Lower lobe of right lung (tissue), 2 donors: Measurements from ENCODE around the gene SNRPA1. TPM values are rescaled to one million over a fixed set of nuclear protein-coding genes. Genes with fewer than 3 reads are reported as not detected.

Experiments
- ATAC-seq, 2 donors: fragments of 200-7000 bp; cut with Tn5 transposase; one replicate each; pipeline ENCODE4 v1.9.1; 2020 to 2022; ENCODE audit warnings: mild to moderate bottlenecking in 2 of 2, moderate library complexity in 2 of 2
- DNase-seq: peaks from one replicate; pipeline ENCODE4 v3.0.0-alpha.2; 2020
- H3K27ac ChIP-seq: fragments of 200-600 bp; one replicate; pipeline ENCODE4 v1.8.0; 2022
- H3K27me3 ChIP-seq: fragments of 200-600 bp; one replicate; pipeline ENCODE4 v1.8.0; 2022; ENCODE audit warnings: low read depth
- H3K36me3 ChIP-seq: fragments of 200-600 bp; one replicate; pipeline ENCODE4 v1.8.0; 2022; ENCODE audit warnings: mild to moderate bottlenecking
- H3K4me1 ChIP-seq: fragments of 200-600 bp; one replicate; pipeline ENCODE4 v1.8.0; 2022
- H3K4me3 ChIP-seq: fragments of 200-600 bp; one replicate; pipeline ENCODE4 v1.8.0; 2022; ENCODE audit warnings: mild to moderate bottlenecking
- H3K9me3 ChIP-seq: fragments of 200-600 bp; one replicate; pipeline ENCODE4 v1.8.0; 2022
- intact Hi-C: fragments of 100-400 bp; cut with DNase I; formaldehyde crosslinking; loops from one replicate; pipeline ENCODE4 v1.11.0; 2022
- total RNA-seq: library from RNA; stranded (reverse); fragmentation: NEBNext Ultra II Directional; extraction: Animal tissue kit (Norgen Biotek cat#: 25700); gene quantifications from one replicate; pipeline ENCODE4 v1.2.1, GENCODE V29; 2021
- TF ChIP-seq, protein P1 (sequence below): fragments of 200-600 bp; IDR thresholded peaks from one replicate; pipeline ENCODE4 v1.8.0; 2022; ENCODE audit warnings: antibody characterized with exemption, mild to moderate bottlenecking
- donor health status: DM: no; HTN: yes; CAD: no; lungs with severe emphysema.

Gene SNRPA1
- total RNA-seq, 1 donor from 2014 or later: 35.4 TPM

GRCh38 chr15:101317336-101317872 lies 22.4 kb upstream of the SNRPA1 start:
- Histone ChIP-seq H3K36me3 (no peaks in the 10 kb centered on the region), H3K4me3 (no peak overlapping the region), H3K4me1 (no peaks in the 10 kb centered on the region), H3K9me3 (no peaks in the 10 kb centered on the region), H3K27me3 (no peaks in the 10 kb centered on the region), H3K27ac (no peak overlapping the region)
- intact Hi-C loops: no loop called here
- TF ChIP-seq, protein P1, sequence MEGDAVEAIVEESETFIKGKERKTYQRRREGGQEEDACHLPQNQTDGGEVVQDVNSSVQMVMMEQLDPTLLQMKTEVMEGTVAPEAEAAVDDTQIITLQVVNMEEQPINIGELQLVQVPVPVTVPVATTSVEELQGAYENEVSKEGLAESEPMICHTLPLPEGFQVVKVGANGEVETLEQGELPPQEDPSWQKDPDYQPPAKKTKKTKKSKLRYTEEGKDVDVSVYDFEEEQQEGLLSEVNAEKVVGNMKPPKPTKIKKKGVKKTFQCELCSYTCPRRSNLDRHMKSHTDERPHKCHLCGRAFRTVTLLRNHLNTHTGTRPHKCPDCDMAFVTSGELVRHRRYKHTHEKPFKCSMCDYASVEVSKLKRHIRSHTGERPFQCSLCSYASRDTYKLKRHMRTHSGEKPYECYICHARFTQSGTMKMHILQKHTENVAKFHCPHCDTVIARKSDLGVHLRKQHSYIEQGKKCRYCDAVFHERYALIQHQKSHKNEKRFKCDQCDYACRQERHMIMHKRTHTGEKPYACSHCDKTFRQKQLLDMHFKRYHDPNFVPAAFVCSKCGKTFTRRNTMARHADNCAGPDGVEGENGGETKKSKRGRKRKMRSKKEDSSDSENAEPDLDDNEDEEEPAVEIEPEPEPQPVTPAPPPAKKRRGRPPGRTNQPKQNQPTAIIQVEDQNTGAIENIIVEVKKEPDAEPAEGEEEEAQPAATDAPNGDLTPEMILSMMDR: no peak
- ATAC-seq: no peak
- DNase-seq: no peak

GRCh38 chr15:101316529-101316928 lies 21.5 kb upstream of the SNRPA1 start:
- no peaks in the 10 kb centered on the region for H3K27me3 ChIP-seq
- no peak for ATAC-seq
- no peak for DNase-seq
- H3K27ac ChIP-seq: no peak overlapping the region
- intact Hi-C loops: no loop called here
- H3K4me1 ChIP-seq: no peaks in the 10 kb centered on the region
- TF ChIP-seq, protein P1: no peak
- H3K9me3 ChIP-seq: no peaks in the 10 kb centered on the region
- no peak overlapping the region for H3K4me3 ChIP-seq
- no peaks in the 10 kb centered on the region for H3K36me3 ChIP-seq

DNA sequence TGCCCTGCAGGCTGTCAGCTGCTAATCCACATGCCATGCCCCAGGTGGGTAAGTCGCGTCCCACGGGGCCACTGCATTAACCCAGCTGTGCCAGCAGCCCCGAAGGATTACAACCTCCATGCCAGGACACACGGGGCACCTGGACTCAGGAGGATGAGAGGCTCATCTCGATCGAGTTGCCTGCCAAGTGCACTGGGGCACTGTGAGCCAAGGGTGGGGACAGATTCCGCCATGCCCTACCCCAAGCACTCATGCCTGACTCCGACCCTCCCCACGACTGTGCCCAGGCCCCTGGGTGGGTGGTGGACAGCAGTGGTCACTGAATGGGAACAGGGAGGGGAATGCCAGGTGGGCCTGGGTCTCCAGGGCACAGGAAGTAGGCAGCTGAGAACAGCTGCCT lies 20.7 kb upstream of the SNRPA1 start:
- Histone ChIP-seq H3K9me3 (no peaks in the 10 kb centered on the region), H3K27me3 (no peaks in the 10 kb centered on the region), H3K4me3 (no peak overlapping the region), H3K36me3 (no peaks in the 10 kb centered on the region), H3K27ac (no peak overlapping the region), H3K4me1 (no peaks in the 10 kb centered on the region)
- TF ChIP-seq, protein P1: no peak
- DNase-seq (no peak), ATAC-seq (no peak)
- intact Hi-C loops: no loop called here

GRCh38 chr15:101314336-101315125 lies 19.5 kb upstream of the SNRPA1 start:
- Histone ChIP-seq H3K9me3 (no peaks in the 10 kb centered on the region), H3K4me1 (no peaks in the 10 kb centered on the region), H3K27ac (no peak overlapping the region), H3K27me3 (no peaks in the 10 kb centered on the region), H3K36me3 (no peaks in the 10 kb centered on the region), H3K4me3 (no peak overlapping the region)
- DNase-seq (no peak), ATAC-seq (no peak)
- TF ChIP-seq, protein P1: no peak
- intact Hi-C loops: no loop called here

DNA sequence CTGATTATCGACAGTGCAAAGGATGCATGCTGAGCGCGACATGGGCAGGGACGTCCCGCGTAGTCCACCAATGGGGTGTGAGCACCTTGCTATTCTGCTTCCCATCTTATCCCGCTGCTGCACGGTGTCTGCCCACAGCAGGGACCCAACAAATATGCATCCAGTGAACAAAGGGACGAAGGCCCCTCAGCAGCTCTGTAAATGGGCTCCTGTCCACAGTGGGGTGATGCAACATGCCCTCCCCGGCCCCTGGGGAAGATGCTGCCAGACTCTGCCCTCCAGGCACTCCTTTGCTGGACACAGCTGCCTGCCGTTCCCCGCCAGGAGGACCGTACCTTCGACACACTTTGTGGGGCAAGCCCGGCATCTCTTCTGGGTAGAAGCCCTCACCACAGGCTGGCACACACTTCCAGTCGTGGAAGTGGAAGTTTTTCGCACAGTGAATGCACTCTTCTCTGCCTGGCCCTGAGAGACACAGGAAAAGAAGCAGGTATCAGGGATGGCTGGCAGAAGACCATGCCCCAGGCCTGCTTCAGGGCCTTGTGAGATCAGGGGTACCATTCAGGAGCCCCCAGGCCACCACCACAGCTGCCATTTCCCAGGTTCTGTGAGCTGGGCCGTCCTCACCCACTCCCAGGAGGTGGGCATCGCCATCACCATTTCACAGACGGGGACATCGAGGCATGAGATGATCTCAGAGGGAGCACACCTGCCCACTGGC lies 18.2 kb upstream of the SNRPA1 start:
- intact Hi-C loops: no loop called here
- DNase-seq (no peak), ATAC-seq (no peak)
- Histone ChIP-seq H3K27me3 (no peaks in the 10 kb centered on the region), H3K36me3 (no peaks in the 10 kb centered on the region), H3K27ac (no peak overlapping the region), H3K9me3 (no peaks in the 10 kb centered on the region), H3K4me3 (no peak overlapping the region), H3K4me1 (no peaks in the 10 kb centered on the region)
- TF ChIP-seq, protein P1: no peak
